ENCODE data around the gene GRID2IP.

The GRID2IP gene

GRCh38 chr7:6536262-6537260 lies 14.7 kb downstream of the GRID2IP start:
- TF ChIP-seq, protein P1, sequence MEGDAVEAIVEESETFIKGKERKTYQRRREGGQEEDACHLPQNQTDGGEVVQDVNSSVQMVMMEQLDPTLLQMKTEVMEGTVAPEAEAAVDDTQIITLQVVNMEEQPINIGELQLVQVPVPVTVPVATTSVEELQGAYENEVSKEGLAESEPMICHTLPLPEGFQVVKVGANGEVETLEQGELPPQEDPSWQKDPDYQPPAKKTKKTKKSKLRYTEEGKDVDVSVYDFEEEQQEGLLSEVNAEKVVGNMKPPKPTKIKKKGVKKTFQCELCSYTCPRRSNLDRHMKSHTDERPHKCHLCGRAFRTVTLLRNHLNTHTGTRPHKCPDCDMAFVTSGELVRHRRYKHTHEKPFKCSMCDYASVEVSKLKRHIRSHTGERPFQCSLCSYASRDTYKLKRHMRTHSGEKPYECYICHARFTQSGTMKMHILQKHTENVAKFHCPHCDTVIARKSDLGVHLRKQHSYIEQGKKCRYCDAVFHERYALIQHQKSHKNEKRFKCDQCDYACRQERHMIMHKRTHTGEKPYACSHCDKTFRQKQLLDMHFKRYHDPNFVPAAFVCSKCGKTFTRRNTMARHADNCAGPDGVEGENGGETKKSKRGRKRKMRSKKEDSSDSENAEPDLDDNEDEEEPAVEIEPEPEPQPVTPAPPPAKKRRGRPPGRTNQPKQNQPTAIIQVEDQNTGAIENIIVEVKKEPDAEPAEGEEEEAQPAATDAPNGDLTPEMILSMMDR (IDR thresholded peaks at IDR 0.05; ENCODE audit: low read depth, low read length): no peak
- no peak overlapping the region for H3K4me3 ChIP-seq (ENCODE audit: low read depth, low read length)

- TF ChIP-seq, protein P1 (IDR thresholded peaks at IDR 0.05; ENCODE audit: low read depth, low read length): no peak
- no peak overlapping the region for H3K4me3 ChIP-seq (ENCODE audit: low read depth, low read length)
Observed at GRCh38 chr7:6533893-6534495, 17.3 kb downstream of the GRID2IP start.

GRCh38 chr7:6532516-6532915 lies 18.7 kb downstream of the GRID2IP start:
- TF ChIP-seq, protein P1 (IDR thresholded peaks at IDR 0.05; ENCODE audit: low read depth, low read length): no peak

GRCh38 chr7:6531492-6532279 lies 19.6 kb downstream of the GRID2IP start:
- H3K4me3 ChIP-seq (ENCODE audit: low read depth, low read length): no peak overlapping the region
- TF ChIP-seq, protein P1 (IDR thresholded peaks at IDR 0.05; ENCODE audit: low read depth, low read length): no peak

More at GRCh38 chr7:6532516-6532915, 18.7 kb downstream of the GRID2IP start:
- H3K4me3 ChIP-seq (ENCODE audit: low read depth, low read length): no peak overlapping the region

- H3K4me3 ChIP-seq (ENCODE audit: low read depth, low read length): no peak overlapping the region
- TF ChIP-seq, protein P1 (IDR thresholded peaks at IDR 0.05; ENCODE audit: low read depth, low read length): no peak
Observed at GRCh38 chr7:6530626-6531491, 20.4 kb downstream of the GRID2IP start.

DNA sequence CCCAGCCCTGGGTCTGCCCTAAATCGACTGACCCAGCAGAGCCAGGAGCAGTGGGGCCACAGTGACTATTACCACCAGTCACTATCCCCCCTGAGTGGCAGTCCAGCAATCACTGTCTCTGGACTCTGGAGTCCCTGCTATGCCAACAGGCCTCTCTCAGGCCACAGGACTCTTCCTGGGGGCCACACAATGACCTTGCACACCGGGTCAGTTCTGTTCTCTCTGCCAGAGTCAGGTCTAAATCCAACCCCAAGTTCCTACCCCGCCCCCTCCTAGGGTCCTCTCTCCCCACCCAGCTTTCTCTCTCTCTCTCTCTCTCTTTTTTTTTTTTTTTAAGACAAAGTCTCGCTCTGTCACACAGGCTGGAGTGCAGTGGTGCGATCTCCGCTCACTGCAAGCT lies 21.6 kb downstream of the GRID2IP start:
- no peak overlapping the region for H3K4me3 ChIP-seq (ENCODE audit: low read depth, low read length)
- TF ChIP-seq, protein P1 (IDR thresholded peaks at IDR 0.05; ENCODE audit: low read depth, low read length): no peak

Measured in WI38 (cell line).